ENCODE data around the gene ZBTB7B.
A peak's percentile ranks its signal among the peaks of the same experiment; 100 is the strongest.

The ZBTB7B gene

GRCh38 chr1:155000726-155001424 is 1.7 kb upstream of the ZBTB7B start:
- peak overlapping the region; percentile 98 for H3K27ac ChIP-seq
- peak; percentile 64 for DNase-seq (ENCODE audit: low read depth, low spot score)

- H3K27ac ChIP-seq, result peak overlapping the region; percentile 98
- no peak for DNase-seq (ENCODE audit: low read depth, low spot score)
Measured at GRCh38 chr1:155001425-155001674, 1.3 kb upstream of the ZBTB7B start.

GRCh38 chr1:155001675-155002463 is 733 bp upstream of the ZBTB7B start:
- peak; percentile 96 for DNase-seq (ENCODE audit: low read depth, low spot score)
- peak overlapping the region; percentile 98 for H3K27ac ChIP-seq

DNA sequence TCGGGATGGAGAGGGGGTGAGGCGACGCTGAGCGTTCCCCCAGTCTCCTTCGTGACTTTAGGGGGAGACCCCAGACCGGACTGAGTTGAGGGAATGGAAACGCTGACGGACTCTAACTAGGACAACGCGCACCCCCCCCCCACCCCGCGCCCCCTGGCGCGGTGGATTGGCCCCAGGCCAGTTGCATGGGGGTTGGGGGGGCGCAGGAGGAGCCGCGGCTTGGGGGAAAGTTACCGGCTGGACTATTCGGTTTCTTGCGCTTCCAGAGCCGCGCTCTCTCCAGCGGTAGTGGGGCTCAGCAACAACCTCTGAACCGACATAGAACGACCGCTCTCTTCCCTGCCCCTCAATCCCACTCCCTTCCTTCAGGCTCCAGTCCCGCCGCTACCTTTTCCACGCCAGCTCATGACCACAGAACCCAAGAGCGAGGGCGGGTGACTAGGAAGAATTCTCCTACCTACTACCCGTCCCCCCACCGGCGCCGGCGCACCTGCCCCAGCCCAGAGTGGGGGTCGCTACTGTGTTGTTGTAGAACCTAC is 694 bp downstream of the ZBTB7B start:
- no peak for DNase-seq (ENCODE audit: low read depth, low spot score)
- H3K27ac ChIP-seq, result peak overlapping the region; percentile 98

DNA sequence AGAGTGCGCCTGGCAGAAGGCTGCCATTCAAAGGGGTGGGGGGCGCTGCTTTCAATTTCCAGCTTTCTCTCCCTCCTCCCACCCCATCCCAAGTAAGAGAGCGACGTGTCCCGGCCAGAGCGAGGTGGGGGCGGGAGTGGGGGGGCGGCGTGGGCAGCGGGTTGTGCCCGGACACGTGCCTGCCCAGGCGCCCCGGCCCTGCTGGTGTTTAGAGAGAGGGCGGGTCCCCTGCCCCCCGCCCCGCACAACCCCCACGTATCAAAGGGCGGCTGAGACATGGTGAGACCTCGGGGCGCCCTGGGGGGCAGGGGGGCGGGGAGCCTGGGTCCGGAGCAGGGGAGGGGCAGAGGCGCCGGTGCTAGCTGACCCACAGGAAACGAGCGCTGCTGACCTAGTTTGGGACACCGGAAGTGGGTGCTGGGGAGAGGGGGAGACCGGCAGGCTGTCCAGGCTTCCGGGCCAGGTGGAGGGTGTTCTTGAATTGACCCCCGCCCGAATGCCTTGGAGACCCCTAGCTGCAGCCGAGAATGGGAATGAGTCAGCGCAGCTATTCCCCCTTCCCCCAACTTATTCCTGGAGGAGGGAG is 1.3 kb downstream of the ZBTB7B start:
- peak overlapping the region; percentile 98 for H3K27ac ChIP-seq
- DNase-seq (ENCODE audit: low read depth, low spot score), result no peak

DNA sequence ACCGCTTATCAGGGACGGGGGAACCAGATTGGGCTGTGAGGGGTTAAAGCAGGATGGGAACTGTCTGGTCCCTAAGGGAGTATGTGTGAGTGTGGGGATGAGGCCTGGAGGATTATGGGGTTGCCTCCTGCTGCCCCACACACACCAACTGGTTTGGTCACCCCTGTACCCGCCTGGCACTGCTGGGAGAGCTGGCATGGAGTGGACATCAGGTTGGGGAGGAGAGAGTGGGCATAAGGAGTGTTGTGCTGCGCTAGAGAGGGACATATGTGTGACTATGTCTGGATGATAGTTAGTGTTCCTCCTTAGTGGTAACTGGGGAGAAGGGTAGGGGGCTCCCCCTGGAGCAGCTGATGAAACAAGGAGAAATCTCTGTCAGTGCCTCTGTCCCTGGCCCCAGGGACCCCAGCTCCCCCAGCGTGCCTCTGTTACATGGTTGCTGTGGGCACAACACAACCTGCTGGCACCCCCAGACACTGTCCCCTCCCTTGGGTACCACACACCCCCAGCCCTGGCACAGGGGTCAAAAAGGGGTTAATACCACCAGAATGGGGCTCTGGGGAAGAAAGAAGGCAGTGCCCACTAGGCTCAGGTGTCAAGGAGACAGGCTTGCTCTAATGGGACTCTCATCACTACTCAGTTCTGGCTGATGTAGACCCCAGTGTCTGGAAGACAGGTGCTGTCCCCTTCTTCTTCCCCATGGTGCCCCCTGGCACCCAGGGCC is 1.9 kb downstream of the ZBTB7B start:
- H3K27ac ChIP-seq, result peak overlapping the region; percentile 98
- no peak for DNase-seq (ENCODE audit: low read depth, low spot score)

- H3K27ac ChIP-seq, result peak overlapping the region; percentile 98
- DNase-seq (ENCODE audit: low read depth, low spot score), result no peak
Measured at GRCh38 chr1:155005076-155006011, 2.7 kb downstream of the ZBTB7B start.

DNA sequence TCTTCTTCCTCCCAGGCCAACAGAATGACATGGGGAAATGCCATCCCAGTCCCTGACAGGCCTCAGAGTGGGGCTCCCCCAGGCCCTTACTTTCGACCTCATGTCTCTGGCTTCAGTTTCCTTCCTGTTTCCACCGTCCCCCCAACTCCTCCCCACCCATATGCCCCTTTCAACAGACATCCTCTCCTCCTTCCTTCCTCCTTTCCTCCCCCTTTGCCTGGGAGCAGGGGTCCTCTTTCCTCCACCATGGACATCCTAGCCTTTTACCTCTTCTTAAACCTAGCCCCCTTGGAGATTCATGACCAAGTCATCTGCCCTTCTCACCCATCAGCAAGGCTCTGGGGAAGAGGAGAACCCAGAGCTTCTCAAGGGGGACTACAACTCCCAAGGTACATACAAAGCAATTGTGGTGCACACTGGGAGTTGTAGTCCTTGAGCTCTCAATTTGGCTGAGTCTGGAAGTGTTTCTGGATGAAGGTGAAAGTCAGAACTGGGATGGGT is 4.0 kb downstream of the ZBTB7B start:
- H3K27ac ChIP-seq, result peak overlapping the region; percentile 98
- DNase-seq (ENCODE audit: low read depth, low spot score), result no peak

GRCh38 chr1:155007251-155007828 is 4.7 kb downstream of the ZBTB7B start:
- no peak for DNase-seq (ENCODE audit: low read depth, low spot score)
- H3K27ac ChIP-seq, result peak overlapping the region; percentile 98

DNA sequence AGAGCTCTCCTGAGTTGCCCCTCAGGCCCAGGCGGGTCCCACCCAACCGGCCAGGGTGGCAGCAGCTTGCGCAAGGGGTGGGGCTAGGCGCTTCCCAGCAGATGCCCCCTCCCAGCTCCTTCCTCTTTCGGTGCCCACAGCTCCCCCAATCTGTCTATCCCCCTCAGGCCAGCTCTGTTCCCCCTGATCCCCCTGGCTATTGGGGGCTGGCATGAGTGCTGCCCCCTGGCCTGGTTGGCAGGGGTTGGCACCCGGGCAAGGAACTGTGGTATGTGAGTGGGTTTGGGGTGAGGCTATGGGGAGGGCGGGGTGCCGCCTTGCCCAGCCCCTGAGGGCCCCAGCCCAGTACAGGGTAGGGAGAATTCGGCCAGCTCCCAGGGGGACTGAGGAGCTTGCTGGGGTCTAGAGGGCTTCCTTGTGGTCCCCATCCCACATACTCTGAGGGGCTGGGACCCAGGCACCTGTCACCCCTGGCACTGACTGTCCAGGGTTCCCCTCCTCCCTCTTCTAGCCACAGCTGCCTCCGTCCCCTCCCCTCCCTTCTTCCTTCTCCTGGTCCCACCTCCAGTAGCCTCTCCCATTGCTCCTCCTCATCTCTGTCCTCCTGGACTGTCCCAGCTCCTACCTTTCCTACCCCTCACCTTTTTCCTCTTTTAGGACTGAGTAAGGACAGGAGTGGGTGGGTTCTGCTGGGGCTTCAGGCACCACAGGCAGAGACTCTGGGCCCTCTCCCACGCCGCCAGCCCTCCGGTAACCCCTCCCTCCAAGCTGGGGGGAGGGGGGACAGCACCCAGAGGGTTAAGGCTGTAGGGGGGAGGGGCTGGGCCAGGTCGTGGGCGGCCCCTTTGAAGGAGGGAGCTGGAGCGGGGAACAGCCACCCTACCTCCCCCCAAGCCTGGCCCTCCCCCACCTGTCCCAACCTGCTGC is 5.7 kb downstream of the ZBTB7B start:
- no peak for DNase-seq (ENCODE audit: low read depth, low spot score)
- H3K27ac ChIP-seq, result peak overlapping the region; percentile 98

GRCh38 chr1:155009221-155009711 is 6.7 kb downstream of the ZBTB7B start:
- H3K27ac ChIP-seq, result peak overlapping the region; percentile 98
- no peak for DNase-seq (ENCODE audit: low read depth, low spot score)

GRCh38 chr1:155009742-155010141 is 7.1 kb downstream of the ZBTB7B start:
- no peak for DNase-seq (ENCODE audit: low read depth, low spot score)
- H3K27ac ChIP-seq, result peak overlapping the region; percentile 98

DNA sequence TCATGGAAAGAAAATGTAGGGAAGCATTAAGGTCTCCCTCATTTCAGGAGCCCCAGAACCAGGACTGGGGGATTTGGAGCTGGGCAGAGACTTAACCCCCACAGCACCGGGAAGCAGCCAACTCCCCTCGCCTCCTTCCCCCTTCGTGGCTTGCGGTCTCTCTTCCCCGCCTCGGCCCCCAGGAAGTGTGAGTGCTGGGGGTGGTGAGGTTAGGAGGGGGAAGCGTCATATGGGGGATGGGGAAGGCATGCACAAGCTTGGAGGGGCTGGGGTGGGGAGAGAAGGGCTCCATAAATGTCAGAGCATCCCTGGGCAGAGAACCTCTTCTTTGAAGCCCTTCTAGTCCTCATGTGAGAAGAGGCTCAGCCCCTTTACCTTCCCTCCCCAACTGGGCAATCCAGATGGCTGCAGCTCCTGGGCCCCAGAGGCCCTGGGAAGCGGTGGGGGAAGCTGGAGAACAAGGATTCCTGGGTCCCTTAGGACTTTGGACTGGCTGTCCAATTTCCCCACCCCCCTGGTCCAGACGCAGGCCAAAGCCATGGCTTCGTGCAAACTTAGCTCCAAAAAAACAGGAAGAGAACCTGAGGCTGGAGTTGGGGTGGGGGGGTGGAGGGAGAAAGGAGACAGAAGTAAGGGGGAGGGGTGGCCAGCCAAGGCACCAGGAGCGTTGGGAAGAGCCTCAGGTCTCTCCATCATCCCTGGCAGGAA is 7.8 kb downstream of the ZBTB7B start:
- no peak for DNase-seq (ENCODE audit: low read depth, low spot score)
- peak overlapping the region; percentile 46 for H3K27ac ChIP-seq

- no peak for DNase-seq (ENCODE audit: low read depth, low spot score)
- H3K27ac ChIP-seq, result peak overlapping the region; percentile 46
Measured at GRCh38 chr1:155011004-155011416, 8.4 kb downstream of the ZBTB7B start.

DNA sequence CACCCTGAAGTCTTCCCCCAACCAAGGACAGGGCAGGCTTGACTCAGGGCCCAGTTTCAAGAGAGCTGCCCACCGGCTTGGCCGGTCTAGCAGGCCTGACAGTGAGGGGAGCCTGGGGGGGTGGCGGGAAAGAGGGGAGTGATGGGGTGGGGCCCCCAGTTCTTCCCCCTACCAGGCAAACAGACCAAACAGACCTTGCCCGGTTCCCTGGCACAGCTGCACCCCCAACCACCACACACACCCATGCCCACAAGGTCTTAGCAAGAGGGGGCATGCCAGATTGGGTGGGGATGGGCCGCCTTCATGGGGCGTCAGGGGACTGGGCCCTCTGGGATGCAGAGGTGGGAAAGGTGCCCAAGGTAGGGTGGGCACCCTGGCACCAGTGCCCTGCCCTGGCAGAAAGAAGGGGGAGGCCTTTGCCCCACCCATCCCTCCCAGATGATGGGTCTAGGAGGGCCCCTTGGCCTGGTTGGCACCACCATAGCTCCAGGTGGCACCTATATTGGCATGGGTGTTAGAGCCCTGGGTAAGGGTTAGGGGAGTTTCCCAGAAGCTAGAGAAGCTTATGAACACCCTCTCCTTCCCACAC is 8.9 kb downstream of the ZBTB7B start:
- DNase-seq (ENCODE audit: low read depth, low spot score), result no peak
- H3K27ac ChIP-seq, result peak overlapping the region; percentile 46

DNA sequence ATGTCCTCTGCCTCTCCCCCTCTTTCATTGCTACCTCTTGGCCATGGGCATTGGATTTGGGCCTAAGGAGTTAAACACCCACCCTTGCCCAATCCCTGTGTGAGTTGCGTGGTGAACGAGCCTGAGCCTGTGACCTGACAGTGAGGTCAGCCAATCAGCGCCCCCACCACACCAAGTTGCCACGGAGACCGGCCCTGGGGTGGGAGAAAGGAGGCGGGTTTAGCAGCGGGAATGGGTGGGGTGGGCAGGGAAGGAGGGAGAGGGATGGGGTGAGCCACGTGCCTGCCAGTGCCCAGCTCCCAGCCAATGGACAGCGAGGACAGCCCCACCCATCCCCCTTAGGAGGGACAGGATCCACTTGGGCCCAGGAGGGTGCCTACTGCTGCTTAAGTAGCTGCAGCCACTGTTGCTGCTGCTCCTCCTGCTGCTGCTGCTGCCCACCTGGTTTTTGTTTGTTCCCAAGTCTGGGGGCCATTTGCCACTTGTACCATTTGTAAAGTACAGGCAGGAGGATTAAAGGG is 9.5 kb downstream of the ZBTB7B start:
- no peak for DNase-seq (ENCODE audit: low read depth, low spot score)
- H3K27ac ChIP-seq, result peak overlapping the region; percentile 46

All from epithelial cell of prostate (primary cell).